Fibroblast of villous mesenchyme (primary cell): ENCODE results near the gene DHRS9. TPM values are rescaled to one million over a fixed set of nuclear protein-coding genes. Genes with fewer than 3 reads are reported as not detected.
A peak's percentile ranks its signal among the peaks of the same experiment; 100 is the strongest.

Source experiments
- DNase-seq: peaks from one replicate; pipeline ENCODE4 v3.0.0-alpha.2; 2010; ENCODE audit warnings: low read depth
- H3K4me3 ChIP-seq: 2 replicates; pipeline ENCODE4 v1.5.1; 2011; ENCODE audit warnings: low read depth, mild to moderate bottlenecking, low read length
- CTCF ChIP-seq: IDR thresholded peaks from 2 replicates; pipeline ENCODE4 v1.5.1; 2012; ENCODE audit warnings: low read depth, mild to moderate bottlenecking, low read length; ENCODE audit not compliant: insufficient read depth
- total RNA-seq: library from RNA; depleted of rRNA; stranded (reverse); fragments of >200 nt; gene quantifications from 2 replicates; pipeline ENCODE4 v1.2.3, GENCODE V29; 2012

The DHRS9 gene
- total RNA-seq, 1 donor, result under 0.01 TPM

- TF ChIP-seq CTCF, result no peak
- H3K4me3 ChIP-seq, result no peak overlapping the region
- DNase-seq, result no peak
Measured at GRCh38 chr2:169107645-169108044, 38.3 kb downstream of the DHRS9 start.

- TF ChIP-seq CTCF, result no peak
- no peak for DNase-seq
- H3K4me3 ChIP-seq, result no peak overlapping the region
Measured at GRCh38 chr2:169108099-169108884, 38.9 kb downstream of the DHRS9 start.

- TF ChIP-seq CTCF, result peak; percentile 88
- H3K4me3 ChIP-seq, result no peak overlapping the region
- peak; percentile 79 for DNase-seq
Measured at GRCh38 chr2:169109502-169110409, 40.4 kb downstream of the DHRS9 start.

- TF ChIP-seq CTCF, result no peak
- no peak overlapping the region for H3K4me3 ChIP-seq
- DNase-seq, result no peak
Measured at GRCh38 chr2:169110419-169110818, 41.1 kb downstream of the DHRS9 start.

- TF ChIP-seq CTCF, result no peak
- no peak overlapping the region for H3K4me3 ChIP-seq
- DNase-seq, result no peak
Measured at GRCh38 chr2:169110916-169111315, 41.6 kb downstream of the DHRS9 start.

GRCh38 chr2:169112841-169113240 is 43.5 kb downstream of the DHRS9 start:
- no peak for DNase-seq
- no peak for TF ChIP-seq CTCF
- no peak overlapping the region for H3K4me3 ChIP-seq
